Activated CD4-positive, CD25-positive, alpha-beta regulatory T cell (primary cell): ENCODE measurements around the gene CDC27.
"Not testable (repeated sequence)": the region's sequence is repeated elsewhere in the genome, so short reads cannot be mapped to it uniquely, and the experiment has no call there.

Source experiments
- DNase-seq, 4 experiments: peaks; one replicate each; lab custom pipeline; 2025; lab: John Stamatoyannopoulos, UW

Gene CDC27

GRCh38 chr17:47193931-47194511 is 4.9 kb upstream of the CDC27 start:
- DNase-seq, result no peak

GRCh38 chr17:47192554-47192953 is 3.5 kb upstream of the CDC27 start:
- DNase-seq, result no peak

- no peak for DNase-seq
Observed at GRCh38 chr17:47190770-47191169, 1.7 kb upstream of the CDC27 start.

- no peak for DNase-seq
Observed at GRCh38 chr17:47190243-47190642, 1.1 kb upstream of the CDC27 start.

GRCh38 chr17:47189732-47190237 is 690 bp upstream of the CDC27 start:
- DNase-seq, result no peak

- DNase-seq, result no peak
Observed at GRCh38 chr17:47188271-47188875, 722 bp downstream of the CDC27 start.

GRCh38 chr17:47184681-47185080 is 4.4 kb downstream of the CDC27 start:
- DNase-seq, result no peak

GRCh38 chr17:47180988-47181387 is 8.1 kb downstream of the CDC27 start:
- not testable (repeated sequence) for DNase-seq

- no peak for DNase-seq
Observed at GRCh38 chr17:47180337-47180736, 8.8 kb downstream of the CDC27 start.

GRCh38 chr17:47179141-47179540 is 10.0 kb downstream of the CDC27 start:
- DNase-seq, result no peak

GRCh38 chr17:47177261-47177660 is 11.8 kb downstream of the CDC27 start:
- DNase-seq, result no peak

- DNase-seq, result no peak
Observed at GRCh38 chr17:47176389-47176826, 12.7 kb downstream of the CDC27 start.

- DNase-seq, result not testable (repeated sequence)
Observed at GRCh38 chr17:47174823-47175222, 14.3 kb downstream of the CDC27 start.

- no peak for DNase-seq
Observed at GRCh38 chr17:47172696-47173565, 16.2 kb downstream of the CDC27 start.

GRCh38 chr17:47170710-47171109 is 18.4 kb downstream of the CDC27 start:
- no peak for DNase-seq

GRCh38 chr17:47168896-47169295 is 20.2 kb downstream of the CDC27 start:
- DNase-seq, result not testable (repeated sequence)

- not testable (repeated sequence) for DNase-seq
Observed at GRCh38 chr17:47166854-47167253, 22.2 kb downstream of the CDC27 start.

GRCh38 chr17:47165137-47165536 is 24.0 kb downstream of the CDC27 start:
- DNase-seq, result no peak

GRCh38 chr17:47164263-47164662 is 24.8 kb downstream of the CDC27 start:
- no peak for DNase-seq

- no peak for DNase-seq
Observed at GRCh38 chr17:47162013-47162622, 27.0 kb downstream of the CDC27 start.

- DNase-seq, result no peak
Observed at GRCh38 chr17:47159315-47159714, 29.8 kb downstream of the CDC27 start.

- DNase-seq, result no peak
Observed at GRCh38 chr17:47145351-47145750, 43.7 kb downstream of the CDC27 start.
